Stimulated activated naive CD4-positive, alpha-beta T cell treated with Interleukin-2 at 50 U/mL for 16 hours (primary cell): Measurements from ENCODE around the gene SKAP1.

Source experiments
- DNase-seq: peaks from one replicate; lab custom pipeline; 2025; lab: John Stamatoyannopoulos, UW

Gene SKAP1

GRCh38 chr17:48241770-48242497 is 188.1 kb downstream of the SKAP1 start:
- DNase-seq, result no peak

GRCh38 chr17:48241131-48241591 is 188.9 kb downstream of the SKAP1 start:
- DNase-seq, result no peak

GRCh38 chr17:48240562-48241130 is 189.4 kb downstream of the SKAP1 start:
- DNase-seq, result no peak

DNA sequence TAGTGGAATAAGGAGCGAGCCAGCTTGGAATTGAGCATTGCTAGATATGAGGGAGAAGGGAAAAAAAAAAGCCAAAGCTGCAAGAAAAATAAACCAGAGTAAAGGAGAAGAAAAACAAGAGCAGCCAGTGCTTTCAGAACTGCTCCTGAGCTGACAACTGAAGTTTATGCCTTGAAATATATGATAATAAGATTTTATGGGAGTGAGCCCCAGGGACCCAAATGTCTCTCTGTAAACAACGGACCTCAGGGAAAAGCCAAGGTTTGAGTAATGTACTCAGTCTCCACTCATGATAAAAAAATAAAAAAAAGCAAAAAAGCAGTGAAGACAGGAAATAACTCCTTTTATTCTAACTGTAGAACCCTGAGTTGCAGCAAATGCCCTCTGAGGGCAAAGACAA is 189.9 kb downstream of the SKAP1 start:
- DNase-seq, result no peak

DNA sequence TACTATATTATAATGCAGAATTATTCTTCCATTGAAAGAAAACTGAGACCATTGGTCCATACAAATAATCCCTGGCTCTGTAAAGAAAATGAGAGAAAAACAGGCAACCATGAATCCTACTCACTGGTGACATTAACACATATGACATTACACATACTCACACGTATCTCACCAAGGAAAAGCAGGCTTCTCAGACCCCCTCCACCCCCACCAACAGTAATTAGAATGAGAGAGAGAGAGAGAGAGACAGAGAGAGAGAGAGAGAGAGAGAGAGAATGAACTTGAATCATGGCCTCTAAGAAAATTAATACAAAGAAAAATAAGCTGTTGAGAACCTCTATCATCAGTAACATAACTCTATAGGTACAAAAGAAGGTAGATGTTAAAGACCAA is 190.4 kb downstream of the SKAP1 start:
- DNase-seq, result no peak

DNA sequence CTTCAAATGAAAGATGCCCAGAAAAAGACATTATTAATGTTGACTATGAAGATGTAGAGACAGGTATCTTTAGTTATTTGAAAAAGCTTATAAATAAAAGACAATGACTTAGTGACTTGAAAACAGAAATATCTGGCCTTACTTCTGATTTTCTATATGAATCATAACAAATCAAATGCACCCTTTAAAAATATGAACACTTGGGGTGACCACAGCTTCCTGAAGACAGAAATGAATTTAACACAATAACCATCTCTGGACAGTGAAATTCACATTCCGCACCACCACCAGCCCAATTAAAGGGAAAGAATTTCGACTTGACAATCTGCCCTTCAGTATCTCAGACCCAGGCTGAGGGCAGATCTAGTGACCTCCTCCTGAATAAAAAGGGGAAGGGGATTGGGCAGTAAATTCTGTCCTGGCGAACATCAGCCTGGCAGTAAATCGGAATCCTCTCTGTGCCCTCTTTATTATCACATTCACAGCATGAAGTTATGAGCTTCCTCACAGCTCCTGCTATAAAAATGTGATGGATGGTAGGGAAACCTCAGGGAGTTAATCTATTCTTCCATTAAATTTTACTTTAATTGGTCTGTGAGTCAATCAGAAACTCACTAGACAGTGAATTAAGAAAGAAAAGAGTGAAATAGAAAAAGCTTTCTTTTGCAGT is 190.9 kb downstream of the SKAP1 start:
- no peak for DNase-seq

- no peak for DNase-seq
Measured at GRCh38 chr17:48237456-48237855, 192.6 kb downstream of the SKAP1 start.

DNA sequence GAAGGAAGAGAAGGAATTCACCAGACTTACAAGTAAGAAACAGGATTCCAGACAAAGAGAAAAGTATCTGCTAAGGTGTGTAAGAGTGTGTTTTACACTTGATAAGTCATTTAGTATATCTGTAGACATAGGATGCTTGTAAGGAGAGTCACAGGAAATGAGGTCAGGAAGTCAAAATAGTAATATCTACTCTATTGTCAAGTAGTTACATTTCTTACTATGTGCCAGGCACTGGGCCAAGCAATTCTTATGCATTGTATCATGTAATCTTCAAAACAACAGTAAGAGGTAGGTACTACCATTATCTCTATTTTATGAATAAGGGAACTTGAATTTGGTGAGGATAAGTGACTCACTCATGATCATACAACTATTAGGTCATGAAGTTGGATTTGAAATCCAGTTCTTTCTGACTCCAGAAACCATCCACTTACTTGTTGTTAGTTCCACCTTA is 193.3 kb downstream of the SKAP1 start:
- no peak for DNase-seq

GRCh38 chr17:48234922-48235321 is 195.1 kb downstream of the SKAP1 start:
- no peak for DNase-seq

- DNase-seq, result no peak
Measured at GRCh38 chr17:48231995-48232959, 197.7 kb downstream of the SKAP1 start.

DNA sequence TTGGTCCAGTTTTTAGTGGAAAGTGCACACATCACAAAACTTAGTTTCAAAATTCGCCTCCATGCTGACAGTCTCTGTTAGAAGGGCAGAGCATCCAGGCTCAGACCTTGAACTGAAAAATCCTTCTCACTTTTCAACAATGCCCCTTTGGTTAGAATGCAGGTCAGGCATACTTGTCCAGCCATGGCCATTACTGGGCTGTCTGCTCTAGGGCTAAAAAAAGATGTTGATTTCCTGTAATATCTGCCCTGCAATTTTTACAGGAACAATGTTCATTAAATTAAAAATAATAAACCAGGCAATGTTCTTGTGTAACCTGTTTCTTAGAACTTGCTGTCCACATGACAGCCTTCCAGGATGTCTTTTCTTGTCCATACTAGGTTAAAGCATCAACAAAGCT is 200.1 kb downstream of the SKAP1 start:
- DNase-seq, result no peak

DNA sequence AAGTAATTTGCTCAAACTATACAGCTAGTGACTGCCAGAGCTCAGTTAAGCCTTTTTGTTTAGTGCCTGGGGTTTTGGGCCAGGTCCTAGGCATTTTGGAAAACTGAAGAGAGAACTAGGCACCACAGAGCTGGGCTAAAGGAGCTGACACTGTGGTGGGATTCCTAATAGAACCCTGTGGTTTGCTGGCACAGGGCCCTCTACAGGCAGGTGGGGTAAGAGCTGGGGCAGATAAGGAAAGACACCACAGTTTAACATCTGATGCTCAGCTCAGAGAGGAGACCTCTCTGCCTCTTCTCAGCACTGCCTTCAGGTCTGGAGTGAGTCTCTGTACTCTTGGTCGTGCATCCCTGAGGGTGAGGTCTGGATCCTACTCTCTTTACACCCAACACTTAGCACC is 201.3 kb downstream of the SKAP1 start:
- no peak for DNase-seq

DNA sequence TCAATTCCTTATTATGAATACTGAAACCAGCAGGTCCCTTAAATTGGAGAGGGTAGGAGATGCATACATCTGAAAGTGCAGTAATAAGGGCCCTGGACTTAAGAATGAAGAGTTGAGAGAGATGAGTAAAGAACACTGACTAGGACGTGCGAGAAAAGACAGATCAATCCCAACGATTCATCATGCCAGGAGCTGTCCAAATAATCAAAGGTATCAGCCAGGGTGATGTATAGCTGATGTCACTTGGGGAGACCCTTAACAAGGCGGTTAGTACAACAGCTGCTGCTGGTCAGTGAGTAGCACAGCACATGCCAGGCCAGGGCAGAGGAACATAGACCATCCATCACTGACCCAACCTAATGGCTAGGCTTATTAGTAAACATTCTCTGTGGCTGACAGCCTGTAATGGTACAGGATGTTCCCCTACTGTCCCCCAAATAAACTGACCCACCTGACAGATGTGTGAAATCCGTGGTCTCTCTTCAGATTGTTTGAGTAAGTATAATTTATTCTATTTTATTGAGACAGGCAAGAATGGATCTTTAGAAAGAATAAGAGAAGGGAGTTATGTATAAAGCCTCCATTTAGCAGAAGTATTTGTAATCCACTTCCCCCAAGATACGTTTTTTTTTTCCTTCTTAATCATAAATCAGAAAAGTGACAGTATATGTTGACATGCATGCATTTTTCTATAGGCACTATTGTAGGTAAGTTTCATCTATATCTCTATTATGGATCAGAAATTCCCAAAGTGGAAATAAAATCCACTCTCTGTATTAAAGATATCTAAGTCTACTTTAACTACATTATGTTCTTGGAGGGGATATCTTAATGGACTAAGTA is 204.1 kb downstream of the SKAP1 start:
- DNase-seq, result no peak

- DNase-seq, result no peak
Measured at GRCh38 chr17:48223945-48224344, 206.1 kb downstream of the SKAP1 start.

- DNase-seq, result no peak
Measured at GRCh38 chr17:48219617-48220016, 210.4 kb downstream of the SKAP1 start.

DNA sequence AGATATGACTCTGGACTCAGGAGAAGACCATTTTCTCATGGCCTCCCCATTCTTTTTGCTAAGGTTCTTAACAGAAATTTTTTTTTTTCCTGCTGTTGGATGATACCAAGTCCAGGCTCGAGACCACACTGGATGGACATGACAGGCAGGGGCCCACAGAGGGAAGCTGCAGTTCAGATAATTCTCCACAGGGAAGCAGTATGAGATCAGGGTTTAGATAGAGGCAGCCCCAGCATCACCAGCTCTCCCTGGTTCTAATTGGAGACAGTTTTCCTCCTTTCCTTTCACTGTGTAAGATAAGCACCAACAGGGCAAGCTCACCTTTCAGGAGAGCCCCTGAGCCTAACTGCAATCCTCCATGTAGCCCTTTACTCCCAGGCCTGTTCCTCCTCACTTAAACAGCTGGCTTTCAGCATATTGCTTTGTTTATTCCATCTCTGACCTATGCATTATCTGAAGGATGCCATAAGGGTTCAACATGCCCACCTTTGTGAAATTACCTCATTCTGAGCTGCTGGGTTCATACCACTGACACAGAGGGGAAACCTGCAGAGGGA is 214.4 kb downstream of the SKAP1 start:
- DNase-seq, result no peak

GRCh38 chr17:48213797-48214196 is 216.2 kb downstream of the SKAP1 start:
- DNase-seq, result no peak

DNA sequence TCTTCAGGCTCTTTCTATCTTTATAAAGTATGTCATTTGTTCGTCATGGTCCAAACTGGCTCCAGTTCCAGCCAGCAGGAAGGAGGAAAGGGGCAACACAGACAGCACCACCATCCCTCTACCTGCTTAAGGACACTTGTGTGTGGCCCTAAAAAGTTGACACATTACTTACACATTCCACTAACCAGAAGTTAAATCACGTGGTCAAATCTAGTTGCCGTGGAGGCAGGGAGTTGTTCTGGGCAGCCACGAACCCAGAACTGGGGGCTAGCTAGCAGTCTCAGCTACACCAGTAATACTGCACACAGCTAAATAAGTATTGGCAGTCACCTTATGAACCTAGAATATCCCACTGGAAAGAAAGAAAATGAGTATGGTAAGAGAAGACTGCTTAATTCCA is 218.2 kb downstream of the SKAP1 start:
- no peak for DNase-seq

DNA sequence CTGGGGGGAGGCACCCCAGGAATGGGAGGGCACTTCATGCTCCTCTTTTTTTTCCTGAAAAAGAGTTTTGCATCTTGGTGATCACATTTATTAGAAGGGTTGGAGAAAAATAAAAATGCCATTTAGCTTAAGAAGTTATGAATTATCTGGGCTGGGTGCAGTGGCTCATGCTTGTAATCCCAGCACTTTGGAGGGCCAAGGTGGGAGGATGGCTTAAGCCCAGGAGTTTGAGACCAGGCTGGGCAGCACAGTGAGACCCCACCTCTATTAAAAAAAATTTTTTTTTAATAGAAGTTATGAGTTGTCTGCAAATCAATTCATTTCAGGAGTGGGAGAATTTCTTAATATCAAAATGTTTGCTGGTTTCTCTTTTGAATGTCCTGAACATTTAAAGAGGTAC is 219.0 kb downstream of the SKAP1 start:
- no peak for DNase-seq

DNA sequence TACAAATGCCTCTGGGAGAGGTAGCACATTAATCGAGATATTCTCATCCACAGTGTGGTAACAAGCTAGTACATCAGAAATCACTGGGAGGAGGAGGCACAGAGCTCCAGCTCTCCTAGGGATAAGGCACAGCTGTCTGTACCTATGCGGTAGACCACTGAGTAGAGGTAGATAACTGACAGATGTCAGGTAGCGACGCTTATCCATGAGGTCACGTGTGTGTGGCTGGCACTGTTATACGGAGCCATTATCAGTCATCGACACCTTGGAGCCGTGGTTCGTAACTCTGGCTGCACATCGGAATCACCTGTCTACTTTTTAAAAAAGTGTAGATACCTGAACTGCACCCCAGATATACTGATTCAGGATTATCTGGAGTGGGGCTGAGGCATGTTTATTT is 220.0 kb downstream of the SKAP1 start:
- no peak for DNase-seq
